ENCODE data around the gene CARMIL3. TPM values are rescaled to one million over a fixed set of nuclear protein-coding genes. Genes with fewer than 3 reads are reported as not detected.

Gene CARMIL3
- total RNA-seq, 4 donors from 2014 or later = 0.17 to 0.33 (median 0.22) TPM; not detected in 1

DNA sequence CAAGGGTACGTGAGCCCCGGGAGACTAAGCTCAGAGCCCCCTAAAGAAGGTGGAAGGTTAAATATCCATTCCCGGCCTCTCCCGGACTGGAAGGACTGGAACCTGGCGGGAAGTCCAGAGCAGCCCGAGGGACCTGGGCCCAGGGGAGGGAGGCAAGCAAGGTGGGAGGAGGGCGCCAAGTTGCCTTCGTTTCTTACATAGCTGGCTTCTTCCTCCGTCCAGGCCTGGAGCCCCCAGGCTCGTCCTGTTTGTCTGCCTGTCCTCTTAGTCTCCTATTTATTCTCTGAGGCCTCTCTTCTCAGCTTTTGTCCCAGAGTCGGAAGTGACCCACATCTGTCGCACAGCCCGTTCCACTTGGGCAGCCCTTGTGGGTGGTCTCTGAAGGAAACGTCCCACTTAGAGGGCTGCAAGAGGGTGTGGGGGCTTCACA lies 43.0 kb downstream of the CARMIL3 start:
- TF ChIP-seq, protein P1, sequence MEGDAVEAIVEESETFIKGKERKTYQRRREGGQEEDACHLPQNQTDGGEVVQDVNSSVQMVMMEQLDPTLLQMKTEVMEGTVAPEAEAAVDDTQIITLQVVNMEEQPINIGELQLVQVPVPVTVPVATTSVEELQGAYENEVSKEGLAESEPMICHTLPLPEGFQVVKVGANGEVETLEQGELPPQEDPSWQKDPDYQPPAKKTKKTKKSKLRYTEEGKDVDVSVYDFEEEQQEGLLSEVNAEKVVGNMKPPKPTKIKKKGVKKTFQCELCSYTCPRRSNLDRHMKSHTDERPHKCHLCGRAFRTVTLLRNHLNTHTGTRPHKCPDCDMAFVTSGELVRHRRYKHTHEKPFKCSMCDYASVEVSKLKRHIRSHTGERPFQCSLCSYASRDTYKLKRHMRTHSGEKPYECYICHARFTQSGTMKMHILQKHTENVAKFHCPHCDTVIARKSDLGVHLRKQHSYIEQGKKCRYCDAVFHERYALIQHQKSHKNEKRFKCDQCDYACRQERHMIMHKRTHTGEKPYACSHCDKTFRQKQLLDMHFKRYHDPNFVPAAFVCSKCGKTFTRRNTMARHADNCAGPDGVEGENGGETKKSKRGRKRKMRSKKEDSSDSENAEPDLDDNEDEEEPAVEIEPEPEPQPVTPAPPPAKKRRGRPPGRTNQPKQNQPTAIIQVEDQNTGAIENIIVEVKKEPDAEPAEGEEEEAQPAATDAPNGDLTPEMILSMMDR (IDR thresholded peaks at IDR 0.05; ENCODE audit: low read depth) = no peak

DNA sequence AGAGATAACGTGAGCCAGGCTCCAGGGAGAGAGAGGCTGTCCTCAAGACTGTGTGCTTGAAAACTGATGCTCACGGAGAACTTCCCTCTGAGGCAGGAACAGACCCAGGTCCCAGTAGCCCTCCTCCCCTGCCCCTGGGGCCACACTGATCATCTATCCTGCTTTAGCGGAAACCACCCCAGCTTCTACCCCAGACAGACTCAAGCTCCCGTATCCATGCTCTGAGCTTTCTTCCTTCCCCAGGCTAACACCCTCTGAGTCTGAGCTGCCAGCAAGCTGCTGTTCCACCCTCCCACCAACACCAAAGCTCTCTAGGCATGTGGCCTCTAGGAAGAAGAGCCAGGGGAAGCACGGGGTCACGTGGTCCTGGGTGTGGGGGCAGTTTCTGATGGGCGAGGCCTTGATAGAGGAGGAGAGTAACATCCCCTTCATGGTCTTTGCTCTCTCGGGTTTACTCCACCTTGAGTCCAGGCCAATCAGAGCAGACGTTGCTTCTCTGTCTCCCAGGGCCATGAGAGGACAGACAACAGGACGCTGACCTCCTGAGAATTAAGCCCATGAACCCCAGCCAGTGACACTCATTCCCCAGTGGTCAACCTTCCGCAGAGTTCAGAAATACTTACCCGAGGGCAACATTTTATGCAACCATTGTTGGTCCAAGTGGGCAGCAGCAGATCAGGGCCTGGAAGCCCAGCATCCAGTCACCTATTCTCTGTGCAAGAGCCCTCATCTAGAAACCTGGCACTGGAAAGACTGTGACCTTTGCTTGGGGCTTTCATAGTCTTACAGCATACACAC lies 43.7 kb downstream of the CARMIL3 start:
- TF ChIP-seq, protein P1 (IDR thresholded peaks at IDR 0.05; ENCODE audit: low read depth) = no peak

DNA sequence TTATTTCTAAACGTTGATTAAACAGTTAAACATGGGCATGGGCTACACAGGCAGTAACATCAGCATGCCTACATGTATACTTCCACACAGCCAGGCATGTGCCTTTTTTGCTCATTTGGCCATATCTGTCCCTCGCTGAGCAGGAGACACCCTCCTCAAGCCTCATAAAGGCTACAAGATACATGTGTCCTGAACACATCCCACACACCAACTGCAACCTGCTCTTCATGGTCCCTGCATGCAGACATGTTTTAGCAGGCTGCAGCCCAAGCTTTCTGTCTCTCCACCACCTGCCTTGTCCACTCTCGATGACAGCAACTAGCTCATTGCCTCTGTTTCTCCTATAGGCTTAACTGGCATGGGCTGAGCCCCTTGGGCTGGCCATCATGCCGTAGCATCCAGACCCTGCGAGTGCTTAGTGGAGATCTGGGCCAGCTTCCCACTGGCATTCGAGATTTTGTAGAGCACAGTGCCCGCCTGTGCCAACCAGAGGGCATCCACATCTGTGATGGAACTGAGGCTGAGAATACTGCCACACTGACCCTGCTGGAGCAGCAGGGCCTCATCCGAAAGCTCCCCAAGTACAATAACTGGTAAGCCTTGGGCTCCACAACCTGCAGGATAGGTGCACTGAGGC lies 44.9 kb downstream of the CARMIL3 start:
- TF ChIP-seq, protein P1 (IDR thresholded peaks at IDR 0.05; ENCODE audit: low read depth) = no peak

DNA sequence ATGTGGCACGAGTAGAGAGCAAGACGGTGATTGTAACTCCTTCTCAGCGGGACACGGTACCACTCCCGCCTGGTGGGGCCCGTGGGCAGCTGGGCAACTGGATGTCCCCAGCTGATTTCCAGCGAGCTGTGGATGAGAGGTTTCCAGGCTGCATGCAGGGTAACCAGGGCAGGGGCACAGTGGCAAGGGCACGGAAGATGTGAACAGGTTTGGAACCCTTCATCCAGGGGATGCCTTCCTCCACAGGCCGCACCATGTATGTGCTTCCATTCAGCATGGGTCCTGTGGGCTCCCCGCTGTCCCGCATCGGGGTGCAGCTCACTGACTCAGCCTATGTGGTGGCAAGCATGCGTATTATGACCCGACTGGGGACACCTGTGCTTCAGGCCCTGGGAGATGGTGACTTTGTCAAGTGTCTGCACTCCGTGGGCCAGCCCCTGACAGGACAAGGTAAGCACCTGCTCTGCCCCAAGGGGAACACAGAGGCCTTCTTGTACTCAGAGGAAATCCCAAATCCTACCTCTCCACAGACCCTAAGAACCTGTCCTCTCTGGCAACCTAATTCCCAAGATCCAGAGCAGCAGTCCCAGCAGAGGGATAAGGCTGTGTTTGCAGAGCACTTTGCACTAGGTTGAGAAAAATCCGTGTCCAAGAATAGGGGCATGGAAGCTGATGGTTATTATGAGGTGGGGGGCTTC lies 46.6 kb downstream of the CARMIL3 start:
- TF ChIP-seq, protein P1 (IDR thresholded peaks at IDR 0.05; ENCODE audit: low read depth) = no peak

DNA sequence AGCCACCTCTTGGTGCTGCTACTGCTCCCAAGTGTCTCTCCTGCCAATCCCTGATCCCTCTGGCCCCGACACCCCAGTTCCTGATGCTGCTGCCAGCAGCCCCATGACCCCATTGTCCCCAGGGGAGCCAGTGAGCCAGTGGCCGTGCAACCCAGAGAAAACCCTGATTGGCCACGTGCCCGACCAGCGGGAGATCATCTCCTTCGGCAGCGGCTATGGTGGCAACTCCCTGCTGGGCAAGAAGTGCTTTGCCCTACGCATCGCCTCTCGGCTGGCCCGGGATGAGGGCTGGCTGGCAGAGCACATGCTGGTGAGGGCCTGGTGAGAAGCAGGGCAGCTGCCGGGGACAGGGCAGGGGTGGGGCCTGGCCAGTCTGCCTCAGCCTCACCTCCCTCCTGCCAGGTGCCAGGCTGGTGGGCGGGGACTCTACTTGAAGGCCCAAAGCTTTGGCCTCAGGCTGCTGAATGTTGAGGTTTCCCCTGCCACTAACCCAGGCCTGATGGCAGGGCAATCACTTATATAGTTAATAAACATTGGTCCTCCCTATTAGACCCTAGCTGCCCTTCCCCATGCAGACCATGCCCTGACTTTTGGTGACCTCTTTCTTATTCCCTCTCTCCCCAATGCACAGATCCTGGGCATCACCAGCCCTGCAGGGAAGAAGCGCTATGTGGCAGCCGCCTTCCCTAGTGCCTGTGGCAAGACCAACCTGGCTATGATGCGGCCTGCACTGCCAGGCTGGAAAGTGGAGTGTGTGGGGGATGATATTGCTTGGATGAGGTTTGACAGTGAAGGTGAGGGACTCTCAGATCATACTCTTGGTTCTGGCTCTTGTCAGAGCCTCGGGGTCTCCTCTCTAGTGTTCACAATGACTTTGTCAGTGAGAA lies 47.4 kb downstream of the CARMIL3 start:
- TF ChIP-seq, protein P1 (IDR thresholded peaks at IDR 0.05; ENCODE audit: low read depth) = no peak

DNA sequence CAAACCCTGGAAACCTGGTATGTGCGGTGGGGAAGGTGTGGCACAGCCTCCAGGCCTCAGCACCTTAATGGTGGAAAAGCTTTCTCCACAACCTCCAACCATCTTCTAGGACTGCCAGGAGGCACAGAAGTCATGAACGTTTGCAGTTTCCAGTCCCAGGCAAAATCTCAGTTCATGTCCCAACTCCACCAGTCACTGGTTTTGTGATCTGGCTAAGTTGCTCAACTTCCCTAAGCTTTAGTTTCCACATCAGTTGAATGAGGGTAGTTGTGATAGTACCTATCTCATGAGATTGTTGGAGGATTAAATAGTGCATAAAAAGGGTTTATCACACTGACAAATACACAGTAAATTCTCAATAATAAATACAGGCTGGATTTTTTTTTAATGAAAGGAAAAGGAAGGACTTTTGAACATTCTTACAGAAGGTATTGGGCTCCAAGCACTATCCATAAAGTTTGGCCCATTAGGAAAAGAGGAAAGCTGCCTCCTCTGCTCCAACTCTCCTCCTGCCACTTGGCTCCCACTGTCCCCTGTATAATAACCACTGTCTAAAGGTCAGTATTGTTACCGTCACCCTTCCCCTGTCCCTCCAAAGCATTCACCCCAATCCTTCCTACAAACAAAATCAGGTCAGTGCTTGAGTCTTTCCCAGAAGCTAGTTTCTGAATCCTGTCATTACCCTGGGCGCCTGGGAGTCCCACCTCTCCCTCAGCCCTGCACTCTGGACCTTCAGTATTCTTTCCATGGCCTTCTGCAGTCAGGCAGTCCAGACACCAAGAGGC lies 48.6 kb downstream of the CARMIL3 start:
- TF ChIP-seq, protein P1 (IDR thresholded peaks at IDR 0.05; ENCODE audit: low read depth) = no peak
